ENCODE measurements around the gene FRMD5.

DNA sequence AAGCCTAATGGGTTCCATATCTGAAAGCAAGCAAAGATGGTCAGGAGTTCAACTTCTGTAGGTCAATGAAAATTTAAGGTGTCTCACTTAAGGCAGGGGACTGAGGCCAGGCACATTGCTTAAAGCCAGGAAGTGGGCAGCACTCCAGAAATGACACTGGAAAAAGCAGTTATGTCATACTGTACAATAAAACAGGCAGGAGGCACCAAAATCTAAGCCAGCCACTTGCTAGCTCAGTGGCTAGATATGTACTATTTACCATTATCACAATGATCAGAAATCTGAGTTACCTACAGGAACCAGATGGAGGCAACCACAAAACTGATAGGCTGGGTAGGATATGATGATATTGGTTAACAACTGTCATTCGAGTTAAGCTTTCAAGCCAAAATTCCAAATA is 57.3 kb downstream of the FRMD5 start:
- TF ChIP-seq, protein P1, sequence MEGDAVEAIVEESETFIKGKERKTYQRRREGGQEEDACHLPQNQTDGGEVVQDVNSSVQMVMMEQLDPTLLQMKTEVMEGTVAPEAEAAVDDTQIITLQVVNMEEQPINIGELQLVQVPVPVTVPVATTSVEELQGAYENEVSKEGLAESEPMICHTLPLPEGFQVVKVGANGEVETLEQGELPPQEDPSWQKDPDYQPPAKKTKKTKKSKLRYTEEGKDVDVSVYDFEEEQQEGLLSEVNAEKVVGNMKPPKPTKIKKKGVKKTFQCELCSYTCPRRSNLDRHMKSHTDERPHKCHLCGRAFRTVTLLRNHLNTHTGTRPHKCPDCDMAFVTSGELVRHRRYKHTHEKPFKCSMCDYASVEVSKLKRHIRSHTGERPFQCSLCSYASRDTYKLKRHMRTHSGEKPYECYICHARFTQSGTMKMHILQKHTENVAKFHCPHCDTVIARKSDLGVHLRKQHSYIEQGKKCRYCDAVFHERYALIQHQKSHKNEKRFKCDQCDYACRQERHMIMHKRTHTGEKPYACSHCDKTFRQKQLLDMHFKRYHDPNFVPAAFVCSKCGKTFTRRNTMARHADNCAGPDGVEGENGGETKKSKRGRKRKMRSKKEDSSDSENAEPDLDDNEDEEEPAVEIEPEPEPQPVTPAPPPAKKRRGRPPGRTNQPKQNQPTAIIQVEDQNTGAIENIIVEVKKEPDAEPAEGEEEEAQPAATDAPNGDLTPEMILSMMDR (IDR thresholded peaks at IDR 0.05; ENCODE audit: insufficient read depth, low read length, poor library complexity, severe bottlenecking), result no peak
- no peak for TF ChIP-seq EZH2phosphoT487 (conservative IDR thresholded peaks at IDR 0.05; ENCODE audit: low read length)
